Neural cell (in vitro differentiated cells): ENCODE data around the gene CCDC87. TPM values are rescaled to one million over a fixed set of nuclear protein-coding genes. Genes with fewer than 3 reads are reported as not detected.

Experiments used
- H2AFZ ChIP-seq: fragments of 200-600, 300-800 bp; sonication (generic), shearing (Covaris generic); 2 replicates; pipeline ENCODE4 v1.6.0; 2014; ENCODE audit warnings: low read depth, mild to moderate bottlenecking, antibody characterized with exemption, low read length, moderate library complexity
- H3F3A ChIP-seq: fragments of 200-600 bp; shearing (Covaris generic); 2 replicates; pipeline ENCODE4 v1.6.1; 2016; ENCODE audit warnings: mild to moderate bottlenecking, moderate library complexity, mixed read lengths, antibody characterized with exemption, low read length; ENCODE audit not compliant: insufficient read depth, poor library complexity, severe bottlenecking
- H3K27ac ChIP-seq: fragments of 200-600, 300-800 bp; sonication (generic), shearing (Covaris generic); 2 replicates; pipeline ENCODE4 v1.5.1; 2014; ENCODE audit warnings: mild to moderate bottlenecking, low read length, moderate library complexity
- H3K27me3 ChIP-seq: fragments of 300-800, 200-600 bp; sonication (generic), shearing (Covaris generic); 2 replicates; pipeline ENCODE4 v1.6.0; 2014; ENCODE audit warnings: mild to moderate bottlenecking, low read depth, low read length, moderate library complexity; ENCODE audit not compliant: insufficient read depth
- H3K36me3 ChIP-seq: fragments of 300-800, 200-600 bp; sonication (generic), shearing (Covaris generic); 2 replicates; pipeline ENCODE4 v1.5.1; 2014; ENCODE audit warnings: mild to moderate bottlenecking, antibody characterized with exemption, low read length, moderate library complexity; ENCODE audit not compliant: insufficient read depth
- H3K4me2 ChIP-seq: fragments of 300-800, 200-600 bp; sonication (generic), shearing (Covaris generic); 2 replicates; pipeline ENCODE4 v1.6.0; 2014; ENCODE audit warnings: mild to moderate bottlenecking, low read length
- H3K4me3 ChIP-seq: fragments of 300-800, 200-600 bp; sonication (generic), shearing (Covaris generic); 2 replicates; pipeline ENCODE4 v1.5.1; 2014; ENCODE audit warnings: mild to moderate bottlenecking, low read length, moderate library complexity
- H3K79me2 ChIP-seq: fragments of 200-600 bp; shearing (Covaris generic); replicated peaks from 2 replicates; pipeline ENCODE4 v1.6.0; 2014; ENCODE audit warnings: mild to moderate bottlenecking, low read length, moderate library complexity; ENCODE audit not compliant: insufficient read depth
- H3K9ac ChIP-seq: fragments of 300-800, 200-600 bp; sonication (generic), shearing (Covaris generic); 2 replicates; pipeline ENCODE4 v1.6.1; 2016; ENCODE audit warnings: mild to moderate bottlenecking, low read length, mixed read lengths
- H3K9me2 ChIP-seq: fragments of 200-600 bp; shearing (Covaris generic); 2 replicates; pipeline ENCODE4 v1.6.1; 2016; ENCODE audit warnings: mild to moderate bottlenecking, low read length, mixed read lengths; ENCODE audit not compliant: insufficient read depth
- H3K9me3 ChIP-seq: fragments of 200-600, 300-800 bp; sonication (generic), shearing (Covaris generic); 2 replicates; pipeline ENCODE4 v1.6.1; 2016; ENCODE audit warnings: mild to moderate bottlenecking, mixed run types, low read length, moderate library complexity, mixed read lengths
- H4K20me1 ChIP-seq: fragments of 200-600 bp; shearing (Covaris generic); 2 replicates; pipeline ENCODE4 v1.6.1; 2016; ENCODE audit warnings: mild to moderate bottlenecking, mixed run types; ENCODE audit not compliant: insufficient read depth
- EP300 ChIP-seq: fragments of 450-650 bp; conservative IDR thresholded peaks from 2 replicates; pipeline ENCODE4 v1.6.1; 2014; ENCODE audit warnings: antibody characterized with exemption, mild to moderate bottlenecking, moderate library complexity; ENCODE audit not compliant: poor library complexity, severe bottlenecking
- EZH2 ChIP-seq: fragments of 200-600, 300-800 bp; shearing (Covaris generic), sonication (generic); IDR thresholded peaks from 2 replicates; pipeline ENCODE4 v1.6.1; 2014; ENCODE audit warnings: antibody characterized with exemption, low read length, borderline replicate concordance, mild to moderate bottlenecking; ENCODE audit not compliant: insufficient read depth, poor library complexity, severe bottlenecking
- MXI1 ChIP-seq: fragments of 450-650 bp; conservative IDR thresholded peaks from 2 replicates; pipeline ENCODE4 v1.6.1; 2014; ENCODE audit warnings: antibody characterized with exemption, mild to moderate bottlenecking; ENCODE audit not compliant: poor library complexity, severe bottlenecking
- POLR2AphosphoS5 ChIP-seq: IDR thresholded peaks from 2 replicates; pipeline ENCODE4 v1.6.1; 2012
- RAD21 ChIP-seq: fragments of 450-650 bp; conservative IDR thresholded peaks from 2 replicates; pipeline ENCODE4 v1.6.1; 2014; ENCODE audit warnings: antibody characterized with exemption, mild to moderate bottlenecking, moderate library complexity
- REST ChIP-seq: IDR thresholded peaks from 2 replicates; pipeline ENCODE4 v1.6.1; 2012; ENCODE audit warnings: borderline replicate concordance
- SMC3 ChIP-seq: fragments of 450-650 bp; conservative IDR thresholded peaks from 2 replicates; pipeline ENCODE4 v1.6.1; 2014; ENCODE audit warnings: antibody characterized with exemption, mild to moderate bottlenecking, moderate library complexity; ENCODE audit not compliant: poor library complexity
- TAF1 ChIP-seq: IDR thresholded peaks from 2 replicates; pipeline ENCODE4 v1.6.1; 2012; ENCODE audit warnings: low read depth
- polyA plus RNA-seq: library from polyadenylated mRNA; depleted of rRNA; stranded (reverse); fragments of >200 nt; gene quantifications from 2 replicates; pipeline ENCODE4 v1.2.3, GENCODE V29; 2014
- TF ChIP-seq, protein P1 (sequence below): fragments of 450-650 bp; IDR thresholded peaks from 2 replicates; pipeline ENCODE4 v1.5.1; 2014; ENCODE audit warnings: antibody characterized with exemption, mild to moderate bottlenecking, moderate library complexity; ENCODE audit not compliant: poor library complexity, severe bottlenecking

CCDC87 gene
- polyA plus RNA-seq, 1 donor from 2014 or later: not detected

GRCh38 chr11:66604155-66604554, 11.3 kb upstream of the CCDC87 start:
- Histone ChIP-seq H3K9ac (no peak overlapping the region), H3K79me2 (no peaks in the 10 kb centered on the region), H3K9me2 (no peaks in the 10 kb centered on the region), H3K27ac (no peak overlapping the region), H3K4me3 (no peak overlapping the region), H2AFZ (no peak overlapping the region), H3F3A (no peaks in the 10 kb centered on the region), H4K20me1 (no peaks in the 10 kb centered on the region), H3K9me3 (no peaks in the 10 kb centered on the region), H3K36me3 (no peaks in the 10 kb centered on the region), H3K27me3 (no peaks in the 10 kb centered on the region), H3K4me2 (no peak overlapping the region)
- TF ChIP-seq EP300: no peak
- TF ChIP-seq EZH2: no peak
- TF ChIP-seq REST: no peak
- TF ChIP-seq SMC3: no peak

DNA sequence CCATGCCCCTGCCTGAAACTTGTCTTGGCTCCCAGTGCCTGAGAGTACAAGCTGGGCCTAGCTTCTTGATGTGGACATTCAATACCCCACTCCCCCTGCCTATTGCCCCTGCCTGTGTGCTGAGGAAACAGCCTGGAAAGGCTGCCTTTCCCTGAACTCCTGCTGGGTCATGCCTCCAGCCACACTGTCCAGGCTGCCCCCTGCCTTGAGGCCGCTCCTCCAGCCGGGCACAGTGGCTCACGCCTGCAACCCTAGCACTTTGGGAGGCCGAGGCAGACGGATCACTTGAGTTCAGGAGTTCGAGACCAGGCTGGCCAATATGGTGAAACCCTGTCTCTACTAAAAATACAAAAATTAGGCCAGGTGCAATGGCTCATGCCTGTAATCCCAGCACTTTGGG, 10.2 kb upstream of the CCDC87 start:
- TF ChIP-seq TAF1 (no peak), SMC3 (no peak), RAD21 (no peak), MXI1 (no peak), EZH2 (no peak), EP300 (no peak), POLR2AphosphoS5 (no peak), REST (no peak)
- TF ChIP-seq, protein P1, sequence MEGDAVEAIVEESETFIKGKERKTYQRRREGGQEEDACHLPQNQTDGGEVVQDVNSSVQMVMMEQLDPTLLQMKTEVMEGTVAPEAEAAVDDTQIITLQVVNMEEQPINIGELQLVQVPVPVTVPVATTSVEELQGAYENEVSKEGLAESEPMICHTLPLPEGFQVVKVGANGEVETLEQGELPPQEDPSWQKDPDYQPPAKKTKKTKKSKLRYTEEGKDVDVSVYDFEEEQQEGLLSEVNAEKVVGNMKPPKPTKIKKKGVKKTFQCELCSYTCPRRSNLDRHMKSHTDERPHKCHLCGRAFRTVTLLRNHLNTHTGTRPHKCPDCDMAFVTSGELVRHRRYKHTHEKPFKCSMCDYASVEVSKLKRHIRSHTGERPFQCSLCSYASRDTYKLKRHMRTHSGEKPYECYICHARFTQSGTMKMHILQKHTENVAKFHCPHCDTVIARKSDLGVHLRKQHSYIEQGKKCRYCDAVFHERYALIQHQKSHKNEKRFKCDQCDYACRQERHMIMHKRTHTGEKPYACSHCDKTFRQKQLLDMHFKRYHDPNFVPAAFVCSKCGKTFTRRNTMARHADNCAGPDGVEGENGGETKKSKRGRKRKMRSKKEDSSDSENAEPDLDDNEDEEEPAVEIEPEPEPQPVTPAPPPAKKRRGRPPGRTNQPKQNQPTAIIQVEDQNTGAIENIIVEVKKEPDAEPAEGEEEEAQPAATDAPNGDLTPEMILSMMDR: no peak
- no peak overlapping the region for H3K27ac ChIP-seq
- no peak overlapping the region for H3K9ac ChIP-seq
- H3K4me2 ChIP-seq: no peak overlapping the region
- no peaks in the 10 kb centered on the region for H3K9me2 ChIP-seq
- H3F3A ChIP-seq: no peaks in the 10 kb centered on the region
- H4K20me1 ChIP-seq: no peaks in the 10 kb centered on the region
- H3K4me3 ChIP-seq: no peak overlapping the region
- no peaks in the 10 kb centered on the region for H3K9me3 ChIP-seq
- H2AFZ ChIP-seq: no peak overlapping the region
- H3K27me3 ChIP-seq: no peaks in the 10 kb centered on the region
- no peaks in the 10 kb centered on the region for H3K36me3 ChIP-seq
- no peaks in the 10 kb centered on the region for H3K79me2 ChIP-seq
